ENCODE results near the gene SHBG. TPM values are rescaled to one million over a fixed set of nuclear protein-coding genes. Genes with fewer than 3 reads are reported as not detected.

Gene SHBG
- total RNA-seq, 1 donor from 2014 or later: 5.9 TPM

GRCh38 chr17:7626307-7626706 lies 3.6 kb upstream of the SHBG start:
- Mint-ChIP-seq H3K27ac (peak overlapping the region; percentile 99), H3K4me1 (ENCODE audit: low read depth) (peaks cover 15% of the 10 kb centered on the region), H3K27me3 (no peaks in the 10 kb centered on the region), H3K9me3 (ENCODE audit: low read depth) (no peaks in the 10 kb centered on the region), H3K36me3 (ENCODE audit: insufficient read depth) (peaks cover 5% of the 10 kb centered on the region), H3K4me3 (ENCODE audit: low read depth) (peak overlapping the region; percentile 93)
- no peak for DNase-seq (ENCODE audit: low spot score, unreplicated experiment)
- TF ChIP-seq, protein P1, sequence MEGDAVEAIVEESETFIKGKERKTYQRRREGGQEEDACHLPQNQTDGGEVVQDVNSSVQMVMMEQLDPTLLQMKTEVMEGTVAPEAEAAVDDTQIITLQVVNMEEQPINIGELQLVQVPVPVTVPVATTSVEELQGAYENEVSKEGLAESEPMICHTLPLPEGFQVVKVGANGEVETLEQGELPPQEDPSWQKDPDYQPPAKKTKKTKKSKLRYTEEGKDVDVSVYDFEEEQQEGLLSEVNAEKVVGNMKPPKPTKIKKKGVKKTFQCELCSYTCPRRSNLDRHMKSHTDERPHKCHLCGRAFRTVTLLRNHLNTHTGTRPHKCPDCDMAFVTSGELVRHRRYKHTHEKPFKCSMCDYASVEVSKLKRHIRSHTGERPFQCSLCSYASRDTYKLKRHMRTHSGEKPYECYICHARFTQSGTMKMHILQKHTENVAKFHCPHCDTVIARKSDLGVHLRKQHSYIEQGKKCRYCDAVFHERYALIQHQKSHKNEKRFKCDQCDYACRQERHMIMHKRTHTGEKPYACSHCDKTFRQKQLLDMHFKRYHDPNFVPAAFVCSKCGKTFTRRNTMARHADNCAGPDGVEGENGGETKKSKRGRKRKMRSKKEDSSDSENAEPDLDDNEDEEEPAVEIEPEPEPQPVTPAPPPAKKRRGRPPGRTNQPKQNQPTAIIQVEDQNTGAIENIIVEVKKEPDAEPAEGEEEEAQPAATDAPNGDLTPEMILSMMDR (IDR thresholded peaks at IDR 0.05; ENCODE audit: unreplicated experiment): no peak

DNA sequence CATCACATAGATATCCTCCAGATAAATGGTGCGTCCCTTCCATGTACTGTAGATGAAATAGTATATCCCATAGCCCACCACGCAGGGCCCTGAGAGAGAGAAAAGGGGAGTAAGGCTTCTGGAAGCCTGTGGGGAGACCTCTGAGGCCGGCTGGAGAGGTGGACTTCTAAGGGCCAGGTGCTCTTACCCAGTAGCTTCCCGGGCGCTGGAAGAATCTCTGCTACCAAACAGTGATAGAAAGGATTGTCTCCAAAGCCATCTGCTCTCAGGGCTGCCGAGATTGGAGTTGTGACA lies 3.0 kb upstream of the SHBG start:
- Mint-ChIP-seq H3K4me1 (ENCODE audit: low read depth) (peaks cover 18% of the 10 kb centered on the region), H3K36me3 (ENCODE audit: insufficient read depth) (peaks cover 5% of the 10 kb centered on the region), H3K4me3 (ENCODE audit: low read depth) (peak overlapping the region; percentile 93), H3K27ac (peak overlapping the region; percentile 99), H3K27me3 (no peaks in the 10 kb centered on the region), H3K9me3 (ENCODE audit: low read depth) (no peaks in the 10 kb centered on the region)
- DNase-seq (ENCODE audit: low spot score, unreplicated experiment): no peak
- TF ChIP-seq, protein P1 (IDR thresholded peaks at IDR 0.05; ENCODE audit: unreplicated experiment): no peak

- TF ChIP-seq, protein P1 (IDR thresholded peaks at IDR 0.05; ENCODE audit: unreplicated experiment): no peak
- Mint-ChIP-seq H3K27me3 (no peaks in the 10 kb centered on the region), H3K27ac (peak within 1 kb of the TSS; percentile 99), H3K4me1 (ENCODE audit: low read depth) (peaks cover 20% of the 10 kb centered on the region), H3K4me3 (ENCODE audit: low read depth) (peak within 1 kb of the TSS; percentile 93), H3K9me3 (ENCODE audit: low read depth) (no peaks in the 10 kb centered on the region), H3K36me3 (ENCODE audit: insufficient read depth) (peaks cover 5% of the 10 kb centered on the region)
- DNase-seq (ENCODE audit: low spot score, unreplicated experiment): peak; percentile 87
Observed at GRCh38 chr17:7627250-7628121, 2.4 kb upstream of the SHBG start, which contains the start of gene SAT2. TSS of gene SAT2 (minus strand) at chr17:7627821. CDS start at chr17:7627635, 186 bp downstream.

DNA sequence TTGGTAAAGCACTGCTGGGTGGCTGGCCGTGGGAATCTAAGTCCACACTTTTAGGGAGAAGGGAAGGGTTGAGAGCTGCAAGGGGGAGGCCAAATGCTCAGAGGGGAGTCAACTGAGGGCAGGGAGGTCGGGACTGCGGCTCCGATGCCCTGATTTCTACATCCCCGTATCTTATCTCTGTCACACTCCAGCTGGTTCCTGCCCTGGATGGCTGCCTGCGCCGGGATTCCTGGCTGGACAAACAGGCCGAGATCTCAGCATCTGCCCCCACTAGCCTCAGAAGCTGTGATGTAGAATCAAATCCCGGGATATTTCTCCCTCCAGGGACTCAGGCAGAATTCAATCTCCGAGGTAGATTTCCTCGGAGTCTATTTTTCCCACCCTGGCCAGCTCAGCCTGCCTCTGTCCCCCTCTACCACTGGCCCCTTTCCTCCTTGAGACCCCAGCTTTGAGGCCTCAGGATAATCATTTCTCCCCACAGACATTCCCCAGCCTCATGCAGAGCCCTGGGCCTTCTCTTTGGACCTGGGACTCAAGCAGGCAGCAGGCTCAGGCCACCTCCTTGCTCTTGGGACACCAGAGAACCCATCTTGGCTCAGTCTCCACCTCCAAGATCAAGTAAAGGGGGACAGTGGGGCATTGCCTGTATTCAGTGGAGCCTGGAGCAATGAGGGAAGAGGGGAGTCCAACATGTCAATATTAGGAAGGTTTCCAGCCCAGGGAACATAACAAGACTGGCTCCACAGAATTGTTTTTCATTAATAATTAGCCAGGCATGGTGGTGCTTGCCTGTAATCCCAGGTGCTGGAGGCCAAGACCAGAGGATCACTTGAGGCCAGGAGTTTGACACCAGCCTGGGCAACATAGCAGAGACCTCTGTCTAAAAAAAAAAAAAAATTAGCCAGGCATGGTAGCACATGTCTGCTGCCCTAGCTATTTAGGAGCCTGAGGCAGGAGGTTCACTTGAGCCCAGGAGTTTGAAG lies 1.8 kb downstream of the SHBG start:
- TF ChIP-seq, protein P1 (IDR thresholded peaks at IDR 0.05; ENCODE audit: unreplicated experiment): no peak
- Mint-ChIP-seq H3K4me3 (ENCODE audit: low read depth) (no peak overlapping the region), H3K9me3 (ENCODE audit: low read depth) (no peaks in the 10 kb centered on the region), H3K27me3 (no peaks in the 10 kb centered on the region), H3K36me3 (ENCODE audit: insufficient read depth) (no peaks in the 10 kb centered on the region), H3K27ac (peak overlapping the region; percentile 20), H3K4me1 (ENCODE audit: low read depth) (peaks cover 16% of the 10 kb centered on the region)
- no peak for DNase-seq (ENCODE audit: low spot score, unreplicated experiment)

DNA sequence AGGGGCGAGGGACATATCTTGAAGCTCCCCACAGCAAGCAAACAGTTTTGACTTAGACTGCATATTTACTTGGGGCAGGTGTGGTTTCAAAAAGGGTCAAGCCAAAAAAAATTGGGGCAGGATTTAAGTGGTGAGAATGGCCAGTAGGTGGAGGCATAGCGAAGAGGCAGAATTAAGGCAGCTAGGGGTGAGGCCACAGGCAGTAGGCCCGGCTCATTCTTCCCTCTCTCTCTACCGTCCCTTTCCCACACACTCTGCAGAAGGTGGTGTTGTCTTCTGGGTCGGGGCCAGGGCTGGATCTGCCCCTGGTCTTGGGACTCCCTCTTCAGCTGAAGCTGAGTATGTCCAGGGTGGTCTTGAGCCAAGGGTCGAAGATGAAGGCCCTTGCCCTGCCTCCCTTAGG lies 2.6 kb downstream of the SHBG start:
- no peaks in the 10 kb centered on the region for H3K27me3 Mint-ChIP-seq
- peaks cover 13% of the 10 kb centered on the region for H3K4me1 Mint-ChIP-seq (ENCODE audit: low read depth)
- H3K4me3 Mint-ChIP-seq (ENCODE audit: low read depth): no peak overlapping the region
- DNase-seq (ENCODE audit: low spot score, unreplicated experiment): no peak
- TF ChIP-seq, protein P1 (IDR thresholded peaks at IDR 0.05; ENCODE audit: unreplicated experiment): peak; percentile 48
- no peaks in the 10 kb centered on the region for H3K9me3 Mint-ChIP-seq (ENCODE audit: low read depth)
- no peaks in the 10 kb centered on the region for H3K36me3 Mint-ChIP-seq (ENCODE audit: insufficient read depth)
- no peak overlapping the region for H3K27ac Mint-ChIP-seq

Measured in progenitor cell of endocrine pancreas (in vitro differentiated cells).